Umbilical cord (tissue), 2 donors: ENCODE data around the gene OR5M3. TPM values are rescaled to one million over a fixed set of nuclear protein-coding genes. Genes with fewer than 3 reads are reported as not detected.

ENCODE experiments used
- DNase-seq: peaks from one replicate; pipeline ENCODE4 v3.0.0-alpha.2; 2015; ENCODE audit warnings: low spot score
- total RNA-seq: library from RNA; depleted of rRNA; stranded (reverse); fragments of >200 nt; gene quantifications from one replicate; pipeline ENCODE4 v1.2.3, GENCODE V29; 2014; ENCODE audit warnings: low replicate concordance; ENCODE audit not compliant: insufficient read depth

The OR5M3 gene
- 5.8 TPM for total RNA-seq

GRCh38 chr11:56473252-56473651 lies at the start of gene OR5M3:
OR5M3 (minus strand) TSS chr11:56473352; CDS start chr11:56470497, 2,855 bp downstream.
- DNase-seq, result no peak

- no peak for DNase-seq
Observed at GRCh38 chr11:56522008-56522407, 48.9 kb upstream of the OR5M3 start.

GRCh38 chr11:56513280-56513679 lies 40.1 kb upstream of the OR5M3 start:
- no peak for DNase-seq

DNA sequence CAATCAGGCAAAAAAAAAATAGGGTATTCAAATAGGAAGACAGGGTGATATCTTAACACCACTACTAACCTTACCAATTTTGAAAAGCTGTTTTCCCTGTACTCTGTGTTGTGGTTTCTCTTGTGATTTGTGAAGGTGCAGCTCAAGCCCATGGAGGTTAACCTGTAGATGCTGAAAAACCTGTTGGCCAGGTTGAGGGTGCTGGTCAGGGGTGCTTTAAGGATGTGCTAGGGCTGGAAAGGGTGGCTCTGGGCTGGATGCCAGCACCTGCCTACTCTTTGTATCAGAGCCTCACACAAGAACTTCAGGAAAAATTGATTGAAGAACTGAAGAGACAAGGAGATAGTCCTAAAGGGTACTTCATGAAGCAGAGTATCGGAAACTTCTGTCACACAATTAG lies 36.3 kb upstream of the OR5M3 start:
- DNase-seq, result peak; percentile 10

GRCh38 chr11:56497010-56497409 lies 23.9 kb upstream of the OR5M3 start:
- no peak for DNase-seq

- no peak for DNase-seq
Observed at GRCh38 chr11:56495117-56495516, 22.0 kb upstream of the OR5M3 start.

GRCh38 chr11:56491270-56491669 lies 18.1 kb upstream of the OR5M3 start, which contains the start of gene OR5M8:
OR5M8 (minus strand) TSS chr11:56491370; CDS start chr11:56491370, 0 bp downstream.
- DNase-seq, result no peak

GRCh38 chr11:56486801-56487200 lies 13.6 kb upstream of the OR5M3 start:
- no peak for DNase-seq

- peak; percentile 14 for DNase-seq
Observed at GRCh38 chr11:56474729-56475235, 1.6 kb upstream of the OR5M3 start.

- no peak for DNase-seq
Observed at GRCh38 chr11:56457076-56457475, 16.1 kb downstream of the OR5M3 start.

GRCh38 chr11:56453521-56453920 lies 19.6 kb downstream of the OR5M3 start:
- no peak for DNase-seq

Other genes starting within 250 kb of the OR5M3 start
- 4.3 TPM for gene OR5T2, start 239.1 kb downstream of the OR5M3 start, total RNA-seq
- gene OR5T3, start 221.1 kb downstream of the OR5M3 start, total RNA-seq, result 8.9 TPM
- 5.1 TPM for gene OR5T1, start 199.2 kb downstream of the OR5M3 start, total RNA-seq
- 7.9 TPM for gene OR8H1, start 181.1 kb downstream of the OR5M3 start, total RNA-seq
- 6.0 TPM for gene OR8K3, start 158.2 kb downstream of the OR5M3 start, total RNA-seq
- 4.6 TPM for gene OR8K1, start 127.3 kb downstream of the OR5M3 start, total RNA-seq
- gene OR8J1, start 119.1 kb downstream of the OR5M3 start, total RNA-seq, result 2.4 TPM
- 3.6 TPM for gene OR8U1, start 97.7 kb downstream of the OR5M3 start, total RNA-seq
- gene OR5AL1, start 60.7 kb downstream of the OR5M3 start, total RNA-seq, result not detected
- not detected for gene OR5M8, start 18.0 kb upstream of the OR5M3 start, total RNA-seq
- gene OR5M11, start 69.9 kb upstream of the OR5M3 start, total RNA-seq, result not detected
- not detected for gene OR5M10, start 104.4 kb upstream of the OR5M3 start, total RNA-seq
- gene OR5M1, start 141.5 kb upstream of the OR5M3 start, total RNA-seq, result 2.2 TPM
- 1.2 TPM for gene OR5AP2, start 169.1 kb upstream of the OR5M3 start, total RNA-seq
- 13.7 TPM for gene OR5AR1, start 190.3 kb upstream of the OR5M3 start, total RNA-seq
- gene OR9G1, start 225.7 kb upstream of the OR5M3 start, total RNA-seq, result 4.6 TPM